Measurements from ENCODE around the gene CD72.
A peak's percentile ranks its signal among the peaks of the same experiment; 100 is the strongest.

The CD72 gene

DNA sequence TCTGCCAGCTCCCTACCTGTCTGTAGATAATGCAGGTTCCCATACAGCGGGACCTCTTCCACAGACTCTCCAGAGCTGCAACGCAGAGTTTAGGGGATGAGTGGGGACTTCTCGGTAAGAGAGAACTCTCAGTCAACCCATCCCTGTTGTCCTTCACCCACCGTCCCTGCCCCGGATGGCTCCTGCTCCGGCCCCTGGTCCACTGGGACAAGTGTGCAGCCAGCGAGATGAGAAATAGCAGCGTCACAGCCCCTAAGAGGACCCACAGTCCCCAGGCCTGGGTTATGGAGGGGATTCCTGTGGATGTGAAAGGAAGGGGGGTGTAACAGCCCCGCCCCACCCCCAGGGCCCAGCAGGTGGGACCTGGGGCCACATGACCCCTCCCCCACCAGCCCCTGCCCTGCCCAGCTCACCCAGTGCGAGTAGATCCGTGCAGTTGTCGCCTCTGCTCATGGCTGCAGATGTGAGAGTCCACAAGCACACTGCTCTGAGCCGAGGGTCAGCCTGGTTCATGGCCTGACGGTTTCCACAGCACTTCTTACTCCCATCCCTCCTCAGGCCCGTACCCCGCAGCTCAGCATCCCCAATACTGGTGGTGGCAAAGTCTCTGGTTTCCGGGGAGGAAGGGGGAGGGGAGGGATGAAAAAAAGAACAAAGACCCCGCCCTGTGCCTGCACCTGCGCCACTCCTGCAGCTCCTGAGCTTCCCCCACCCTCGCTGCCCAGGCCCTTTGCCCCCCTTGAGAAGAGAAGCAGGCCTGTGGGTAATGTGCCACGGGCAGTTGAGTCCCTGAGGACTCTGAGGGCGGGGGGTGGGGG is 32.3 kb upstream of the CD72 start, which contains the start of gene SIT1:
Gene SIT1, minus strand, starts transcription at position 591 of the 818 bp plus-strand sequence. Its CDS starts 78 bp downstream, at position 513.
- TF ChIP-seq CEBPB (IDR thresholded peaks at IDR 0.05) (no peak), RAD21 (IDR thresholded peaks at IDR 0.05; ENCODE audit: low read depth) (no peak), CREB1 (IDR thresholded peaks at IDR 0.05; ENCODE audit: low read depth) (no peak), EGR1 (IDR thresholded peaks at IDR 0.05) (no peak), EP300 (IDR thresholded peaks at IDR 0.05; ENCODE audit: borderline replicate concordance) (no peak), TAF1 (IDR thresholded peaks at IDR 0.05; ENCODE audit: low read depth) (no peak), NFIC (IDR thresholded peaks at IDR 0.05) (no peak)
- TF ChIP-seq, protein P1, sequence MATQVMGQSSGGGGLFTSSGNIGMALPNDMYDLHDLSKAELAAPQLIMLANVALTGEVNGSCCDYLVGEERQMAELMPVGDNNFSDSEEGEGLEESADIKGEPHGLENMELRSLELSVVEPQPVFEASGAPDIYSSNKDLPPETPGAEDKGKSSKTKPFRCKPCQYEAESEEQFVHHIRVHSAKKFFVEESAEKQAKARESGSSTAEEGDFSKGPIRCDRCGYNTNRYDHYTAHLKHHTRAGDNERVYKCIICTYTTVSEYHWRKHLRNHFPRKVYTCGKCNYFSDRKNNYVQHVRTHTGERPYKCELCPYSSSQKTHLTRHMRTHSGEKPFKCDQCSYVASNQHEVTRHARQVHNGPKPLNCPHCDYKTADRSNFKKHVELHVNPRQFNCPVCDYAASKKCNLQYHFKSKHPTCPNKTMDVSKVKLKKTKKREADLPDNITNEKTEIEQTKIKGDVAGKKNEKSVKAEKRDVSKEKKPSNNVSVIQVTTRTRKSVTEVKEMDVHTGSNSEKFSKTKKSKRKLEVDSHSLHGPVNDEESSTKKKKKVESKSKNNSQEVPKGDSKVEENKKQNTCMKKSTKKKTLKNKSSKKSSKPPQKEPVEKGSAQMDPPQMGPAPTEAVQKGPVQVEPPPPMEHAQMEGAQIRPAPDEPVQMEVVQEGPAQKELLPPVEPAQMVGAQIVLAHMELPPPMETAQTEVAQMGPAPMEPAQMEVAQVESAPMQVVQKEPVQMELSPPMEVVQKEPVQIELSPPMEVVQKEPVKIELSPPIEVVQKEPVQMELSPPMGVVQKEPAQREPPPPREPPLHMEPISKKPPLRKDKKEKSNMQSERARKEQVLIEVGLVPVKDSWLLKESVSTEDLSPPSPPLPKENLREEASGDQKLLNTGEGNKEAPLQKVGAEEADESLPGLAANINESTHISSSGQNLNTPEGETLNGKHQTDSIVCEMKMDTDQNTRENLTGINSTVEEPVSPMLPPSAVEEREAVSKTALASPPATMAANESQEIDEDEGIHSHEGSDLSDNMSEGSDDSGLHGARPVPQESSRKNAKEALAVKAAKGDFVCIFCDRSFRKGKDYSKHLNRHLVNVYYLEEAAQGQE (IDR thresholded peaks at IDR 0.05; ENCODE audit: low read depth) = no peak
- TF ChIP-seq, protein P2, sequence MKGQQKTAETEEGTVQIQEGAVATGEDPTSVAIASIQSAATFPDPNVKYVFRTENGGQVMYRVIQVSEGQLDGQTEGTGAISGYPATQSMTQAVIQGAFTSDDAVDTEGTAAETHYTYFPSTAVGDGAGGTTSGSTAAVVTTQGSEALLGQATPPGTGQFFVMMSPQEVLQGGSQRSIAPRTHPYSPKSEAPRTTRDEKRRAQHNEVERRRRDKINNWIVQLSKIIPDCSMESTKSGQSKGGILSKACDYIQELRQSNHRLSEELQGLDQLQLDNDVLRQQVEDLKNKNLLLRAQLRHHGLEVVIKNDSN (IDR thresholded peaks at IDR 0.05) = no peak

DNA sequence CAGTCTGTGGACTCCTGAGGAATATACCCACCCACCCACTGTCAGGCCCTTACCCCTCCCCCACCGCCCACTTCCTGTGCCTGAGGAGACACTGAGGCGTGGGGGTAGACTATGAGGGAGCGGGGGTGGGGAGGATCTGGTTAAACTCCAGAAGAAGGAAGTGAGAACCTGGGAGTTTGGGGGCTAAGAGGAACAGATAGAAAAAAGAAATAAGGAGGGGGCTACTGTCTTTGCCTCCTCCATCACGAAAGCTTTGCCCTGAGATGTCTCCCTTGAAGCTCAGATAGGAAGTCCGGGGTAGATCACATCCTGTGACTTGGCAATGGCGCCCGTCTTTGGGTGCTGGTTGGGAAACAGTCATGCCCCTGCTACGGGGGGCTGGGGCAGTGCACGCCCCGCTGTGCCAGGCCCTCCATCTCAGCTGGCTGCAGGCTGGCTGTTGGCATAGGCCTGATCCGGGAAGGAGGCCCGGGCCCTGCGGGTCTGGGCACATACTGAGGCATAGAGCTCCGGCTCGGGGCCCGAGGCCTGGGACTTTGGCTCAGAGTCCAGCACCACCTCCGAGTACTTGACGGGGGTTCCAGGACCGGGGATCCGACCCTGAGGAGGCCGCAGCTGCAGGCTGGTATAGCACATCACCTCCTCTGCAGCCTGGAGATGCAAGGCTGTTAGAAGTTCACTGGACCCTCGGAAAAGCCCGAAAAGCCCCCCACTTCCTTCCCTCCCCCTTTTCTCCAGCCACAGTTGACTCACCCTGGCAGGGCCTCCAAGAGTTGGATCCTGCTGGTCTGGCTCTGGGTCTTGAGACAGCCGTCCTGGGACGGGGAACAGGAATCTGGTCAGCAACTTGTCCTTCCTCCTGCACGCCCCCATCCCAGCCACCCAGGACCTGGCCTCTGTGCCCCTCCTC is 31.5 kb upstream of the CD72 start:
- no peak for TF ChIP-seq CREB1 (IDR thresholded peaks at IDR 0.05; ENCODE audit: low read depth)
- no peak for TF ChIP-seq TEAD4 (IDR thresholded peaks at IDR 0.05)
- TF ChIP-seq FOXM1 (IDR thresholded peaks at IDR 0.05; ENCODE audit: borderline replicate concordance, low read depth) = no peak
- no peak for TF ChIP-seq TAF1 (IDR thresholded peaks at IDR 0.05; ENCODE audit: low read depth)
- no peak for TF ChIP-seq NFIC (IDR thresholded peaks at IDR 0.05)
- no peak for TF ChIP-seq TCF12 (IDR thresholded peaks at IDR 0.05; ENCODE audit: low read depth)
- no peak for TF ChIP-seq CEBPB (IDR thresholded peaks at IDR 0.05)
- TF ChIP-seq ZBTB7A (IDR thresholded peaks at IDR 0.05; ENCODE audit: low read depth) = no peak
- TF ChIP-seq EP300 (IDR thresholded peaks at IDR 0.05; ENCODE audit: borderline replicate concordance) = no peak
- no peak for TF ChIP-seq YY1 (IDR thresholded peaks at IDR 0.05; ENCODE audit: low read depth)
- TF ChIP-seq RAD21 (IDR thresholded peaks at IDR 0.05; ENCODE audit: low read depth) = no peak
- TF ChIP-seq, protein P3, sequence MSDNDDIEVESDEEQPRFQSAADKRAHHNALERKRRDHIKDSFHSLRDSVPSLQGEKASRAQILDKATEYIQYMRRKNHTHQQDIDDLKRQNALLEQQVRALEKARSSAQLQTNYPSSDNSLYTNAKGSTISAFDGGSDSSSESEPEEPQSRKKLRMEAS (IDR thresholded peaks at IDR 0.05) = no peak
- TF ChIP-seq, protein P2 (IDR thresholded peaks at IDR 0.05) = no peak
- TF ChIP-seq EGR1 (IDR thresholded peaks at IDR 0.05) = no peak
- TF ChIP-seq, protein P1 (IDR thresholded peaks at IDR 0.05; ENCODE audit: low read depth) = no peak

DNA sequence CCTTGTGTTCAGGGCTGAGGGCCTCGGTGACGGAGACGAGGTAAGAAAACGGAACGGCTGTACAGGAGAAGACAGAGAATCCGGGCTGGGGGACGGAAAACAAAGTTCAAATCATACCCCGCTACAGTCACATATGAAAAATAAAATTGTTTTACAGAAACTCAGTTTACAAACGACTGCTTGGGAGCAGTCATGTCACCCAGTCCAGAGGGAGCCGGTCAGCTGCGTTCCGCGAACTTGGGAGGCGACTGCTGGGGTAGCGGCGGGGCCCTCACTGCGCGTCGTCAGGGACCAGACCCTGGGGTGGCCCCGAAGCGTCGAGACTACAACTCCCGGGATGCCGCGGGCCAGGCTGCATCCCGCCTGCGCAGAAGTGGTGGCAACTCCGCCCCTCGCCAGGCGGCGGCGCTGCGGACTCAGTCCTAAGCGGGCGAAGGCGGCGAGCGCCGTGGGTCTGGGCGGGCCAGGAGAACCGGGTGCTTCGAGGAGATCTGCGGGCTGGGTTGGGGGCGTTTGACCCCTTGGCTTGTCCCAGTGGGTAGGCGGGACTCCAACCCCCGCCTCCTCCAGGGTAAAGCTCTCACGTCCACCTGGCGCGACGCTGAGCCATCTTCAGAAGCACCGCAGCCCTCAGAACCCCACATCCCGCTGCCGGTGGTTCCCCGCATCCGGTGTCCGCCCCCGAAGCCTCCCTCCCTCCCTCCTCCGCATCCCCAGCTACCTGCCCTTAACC is 28.5 kb upstream of the CD72 start:
- TF ChIP-seq EP300 (IDR thresholded peaks at IDR 0.05; ENCODE audit: borderline replicate concordance) = no peak; the same call in none of the 2 replicates
- no peak for TF ChIP-seq NFIC (IDR thresholded peaks at IDR 0.05)
- TF ChIP-seq, protein P1 (IDR thresholded peaks at IDR 0.05; ENCODE audit: low read depth) = no peak
- TF ChIP-seq TCF12 (IDR thresholded peaks at IDR 0.05; ENCODE audit: low read depth) = no peak; the same call in 1 of the 2 replicates
- TF ChIP-seq, protein P3 (IDR thresholded peaks at IDR 0.05) = peak; percentile 69; the same call in 1 of the 2 replicates
- peak; percentile 15; the same call in 1 of the 2 replicates for TF ChIP-seq EGR1 (IDR thresholded peaks at IDR 0.05)
- no peak for TF ChIP-seq TEAD4 (IDR thresholded peaks at IDR 0.05)
- no peak for TF ChIP-seq CREB1 (IDR thresholded peaks at IDR 0.05; ENCODE audit: low read depth)
- peak; percentile 87 for TF ChIP-seq RAD21 (IDR thresholded peaks at IDR 0.05; ENCODE audit: low read depth)
- peak; percentile 49 for TF ChIP-seq TAF1 (IDR thresholded peaks at IDR 0.05; ENCODE audit: low read depth)
- no peak for TF ChIP-seq CEBPB (IDR thresholded peaks at IDR 0.05)
- TF ChIP-seq YY1 (IDR thresholded peaks at IDR 0.05; ENCODE audit: low read depth) = peak; percentile 42
- peak; percentile 16 for TF ChIP-seq ZBTB7A (IDR thresholded peaks at IDR 0.05; ENCODE audit: low read depth)
